ENCODE measurements around the gene MIA. TPM values are rescaled to one million over a fixed set of nuclear protein-coding genes. Genes with fewer than 3 reads are reported as not detected.

Gene MIA
- total RNA-seq, 4 donors from 2014 or later: 10.4 to 17.0 (median 12.9) TPM

DNA sequence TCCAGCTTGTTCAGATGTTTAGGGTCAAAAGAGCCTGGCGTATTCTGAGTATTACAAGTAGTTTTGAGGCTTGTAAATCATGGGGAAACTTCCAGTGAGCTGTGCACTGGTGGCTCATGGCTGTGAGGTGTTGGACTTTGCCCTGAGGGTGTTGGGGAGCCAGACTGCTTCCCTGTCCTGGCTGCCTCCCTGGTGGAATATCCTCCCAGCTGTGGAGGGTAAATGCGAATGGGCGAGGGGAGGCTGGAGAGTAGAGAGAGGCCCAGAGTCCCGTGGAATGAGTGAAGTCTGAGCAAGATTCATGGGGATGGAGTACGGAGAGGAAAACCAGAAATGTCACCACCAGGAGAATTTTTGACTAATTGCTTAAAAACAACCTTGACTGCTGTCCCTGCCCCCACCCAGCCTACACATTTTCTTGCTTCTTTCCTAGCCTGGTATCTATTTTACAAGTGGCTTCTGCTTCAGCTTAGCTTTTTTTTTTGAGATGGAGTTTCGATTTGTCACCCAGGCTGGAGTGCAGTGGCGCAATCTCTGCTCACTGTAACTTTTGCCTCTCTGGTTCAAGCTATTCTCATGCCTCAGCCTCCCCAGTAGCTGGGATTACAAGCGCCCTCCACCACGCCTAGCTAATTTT, 20.6 kb upstream of the MIA start:
- TF ChIP-seq POLR2A (IDR thresholded peaks at IDR 0.05): no peak
- TF ChIP-seq, protein P1, sequence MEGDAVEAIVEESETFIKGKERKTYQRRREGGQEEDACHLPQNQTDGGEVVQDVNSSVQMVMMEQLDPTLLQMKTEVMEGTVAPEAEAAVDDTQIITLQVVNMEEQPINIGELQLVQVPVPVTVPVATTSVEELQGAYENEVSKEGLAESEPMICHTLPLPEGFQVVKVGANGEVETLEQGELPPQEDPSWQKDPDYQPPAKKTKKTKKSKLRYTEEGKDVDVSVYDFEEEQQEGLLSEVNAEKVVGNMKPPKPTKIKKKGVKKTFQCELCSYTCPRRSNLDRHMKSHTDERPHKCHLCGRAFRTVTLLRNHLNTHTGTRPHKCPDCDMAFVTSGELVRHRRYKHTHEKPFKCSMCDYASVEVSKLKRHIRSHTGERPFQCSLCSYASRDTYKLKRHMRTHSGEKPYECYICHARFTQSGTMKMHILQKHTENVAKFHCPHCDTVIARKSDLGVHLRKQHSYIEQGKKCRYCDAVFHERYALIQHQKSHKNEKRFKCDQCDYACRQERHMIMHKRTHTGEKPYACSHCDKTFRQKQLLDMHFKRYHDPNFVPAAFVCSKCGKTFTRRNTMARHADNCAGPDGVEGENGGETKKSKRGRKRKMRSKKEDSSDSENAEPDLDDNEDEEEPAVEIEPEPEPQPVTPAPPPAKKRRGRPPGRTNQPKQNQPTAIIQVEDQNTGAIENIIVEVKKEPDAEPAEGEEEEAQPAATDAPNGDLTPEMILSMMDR (IDR thresholded peaks at IDR 0.05): no peak
- WGBS, 2 donors: 71 to 80% methylated on average over 9 of the region's 9 CpGs
- H3K4me3 ChIP-seq (ENCODE audit: low read depth, poor library complexity, severe bottlenecking): no peak overlapping the region
- DNase-seq (ENCODE audit: low spot score in 2 of 2): no peak
- intact Hi-C loops (cut with DNase I; ENCODE audit: low total_unique reads): no loop called here

DNA sequence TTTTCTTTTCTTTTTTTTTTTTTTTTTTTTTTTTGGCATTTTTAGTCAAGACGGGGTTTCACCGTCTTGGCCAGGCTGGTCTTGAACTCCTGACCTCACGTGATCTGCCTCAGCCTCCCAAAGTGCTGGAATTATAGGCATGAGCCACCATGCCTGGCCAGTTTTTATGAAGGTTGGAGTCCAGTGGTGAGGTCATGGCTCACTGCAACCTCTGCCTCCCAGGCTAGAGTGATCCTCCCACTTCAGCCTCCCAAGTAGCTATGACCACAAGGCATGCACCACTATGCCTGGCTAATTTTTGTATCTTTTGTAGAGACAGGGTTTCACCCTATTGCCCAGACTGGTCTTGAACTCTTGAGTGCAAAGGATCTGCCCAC, 20.1 kb upstream of the MIA start:
- intact Hi-C loops (cut with DNase I; ENCODE audit: low total_unique reads): no loop called here
- no peak for TF ChIP-seq POLR2A (IDR thresholded peaks at IDR 0.05)
- TF ChIP-seq, protein P1 (IDR thresholded peaks at IDR 0.05): no peak
- whole genome bisulfite sequencing, 2 donors: 94 to 100% methylated on average over 3 of the region's 3 CpGs
- no peak overlapping the region for H3K4me3 ChIP-seq (ENCODE audit: low read depth, poor library complexity, severe bottlenecking)
- no peak for DNase-seq (ENCODE audit: low spot score in 2 of 2)

DNA sequence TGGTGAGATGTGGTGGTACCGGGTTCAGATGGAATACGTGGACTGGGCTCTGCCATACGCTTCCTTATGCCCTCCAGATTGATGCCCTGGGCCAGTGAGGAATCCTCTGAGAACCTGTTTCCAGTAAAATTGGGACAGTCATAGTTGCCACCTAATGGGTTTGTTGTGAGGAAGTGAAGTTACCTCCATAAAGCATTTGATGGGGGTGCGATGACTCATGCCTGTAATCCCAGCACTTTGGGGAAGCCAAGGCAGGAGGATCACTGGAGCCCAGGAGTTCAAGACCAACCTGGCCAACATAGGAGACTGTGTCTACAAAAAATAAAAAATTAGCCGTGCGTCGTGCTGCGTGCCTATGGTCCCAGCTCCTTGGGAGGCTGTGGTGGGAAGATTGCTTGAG, 19.5 kb upstream of the MIA start:
- no peak for TF ChIP-seq POLR2A (IDR thresholded peaks at IDR 0.05)
- TF ChIP-seq, protein P1 (IDR thresholded peaks at IDR 0.05): no peak
- intact Hi-C loops (cut with DNase I; ENCODE audit: low total_unique reads): no loop called here
- 98% methylated on average over 8 of the region's 8 CpGs for WGBS, 2 donors
- H3K4me3 ChIP-seq (ENCODE audit: low read depth, poor library complexity, severe bottlenecking): no peak overlapping the region
- DNase-seq (ENCODE audit: low spot score in 2 of 2): no peak

DNA sequence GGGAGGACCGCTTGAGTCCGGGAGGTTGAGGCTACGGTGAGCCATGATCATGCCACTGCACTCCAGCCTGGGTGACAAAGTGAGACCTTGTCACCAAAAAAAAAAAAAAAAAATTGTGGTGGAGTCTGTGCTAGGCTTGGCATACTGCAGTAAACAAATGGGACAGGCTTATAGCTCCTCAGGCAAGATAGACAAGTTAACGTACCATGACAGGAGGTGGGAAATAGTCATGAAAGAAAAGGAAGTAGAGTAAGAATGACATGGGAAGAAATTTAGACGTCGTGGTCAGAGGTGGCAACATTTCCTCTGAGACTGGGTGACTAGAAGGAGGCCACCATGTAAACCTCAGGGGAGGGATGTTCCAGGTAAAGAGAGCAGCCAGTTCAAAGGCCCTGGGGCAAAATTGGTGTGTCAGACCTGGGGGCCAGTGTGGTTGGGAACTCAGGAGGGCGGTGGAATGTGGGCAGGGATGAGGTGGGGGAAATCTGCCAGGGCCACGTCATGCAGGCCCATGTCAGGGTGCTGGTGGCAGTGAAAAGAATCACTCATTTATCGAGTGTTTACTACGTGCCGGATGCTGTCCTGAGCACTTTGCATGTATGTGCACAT, 18.7 kb upstream of the MIA start:
- intact Hi-C loops (cut with DNase I; ENCODE audit: low total_unique reads): no loop called here
- no peak for DNase-seq (ENCODE audit: low spot score in 2 of 2)
- TF ChIP-seq POLR2A (IDR thresholded peaks at IDR 0.05): no peak
- TF ChIP-seq, protein P1 (IDR thresholded peaks at IDR 0.05): no peak
- no peak overlapping the region for H3K4me3 ChIP-seq (ENCODE audit: low read depth, poor library complexity, severe bottlenecking)
- WGBS, 2 donors: 55 to 71% methylated on average over 10 to 11 of the region's 11 CpGs

DNA sequence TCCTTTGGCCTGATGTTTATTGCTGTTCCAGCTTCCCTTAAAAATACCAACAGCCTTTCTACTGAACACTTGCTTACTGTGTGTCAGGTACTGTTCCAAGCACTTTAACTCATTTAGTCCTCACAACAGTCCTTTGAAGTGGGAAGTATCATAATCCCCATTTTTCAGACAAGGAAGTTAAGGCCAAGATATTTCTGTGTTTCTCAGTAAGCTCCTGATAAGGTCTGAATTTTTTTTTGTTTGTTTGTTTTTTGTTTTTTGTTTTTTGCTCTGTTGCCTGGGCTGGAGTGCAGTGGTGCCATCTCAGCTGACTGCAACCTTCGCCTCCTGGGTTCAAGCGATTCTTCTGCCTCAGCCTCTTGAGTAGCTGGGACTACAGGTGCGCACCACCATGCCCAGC, 16.8 kb upstream of the MIA start:
- H3K4me3 ChIP-seq (ENCODE audit: low read depth, poor library complexity, severe bottlenecking): no peak overlapping the region
- intact Hi-C loops (cut with DNase I; ENCODE audit: low total_unique reads): no loop called here
- WGBS, 2 donors: 95 to 100% methylated on average over 3 of the region's 3 CpGs
- no peak for DNase-seq (ENCODE audit: low spot score in 2 of 2)
- no peak for TF ChIP-seq POLR2A (IDR thresholded peaks at IDR 0.05)
- TF ChIP-seq, protein P1 (IDR thresholded peaks at IDR 0.05): no peak

DNA sequence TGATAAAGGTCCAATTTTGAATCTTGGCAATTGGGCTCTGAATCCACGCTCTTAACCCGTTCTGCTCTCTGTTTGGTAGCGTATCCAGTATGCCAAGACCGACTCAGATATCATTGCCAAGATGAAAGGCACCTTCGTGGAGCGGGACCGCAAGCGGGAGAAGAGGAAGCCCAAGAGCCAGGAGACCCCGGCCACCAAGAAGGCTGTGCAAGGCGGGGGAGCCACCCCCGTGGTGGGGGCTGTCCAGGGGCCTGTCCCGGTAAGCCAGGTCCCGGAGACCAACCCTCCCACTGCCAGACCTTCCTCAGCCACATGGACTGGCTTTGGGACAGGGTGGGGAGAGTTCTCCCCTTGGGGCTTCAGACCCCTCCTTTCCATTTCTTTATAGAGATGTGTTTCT, 16.0 kb upstream of the MIA start:
- TF ChIP-seq, protein P1 (IDR thresholded peaks at IDR 0.05): no peak
- TF ChIP-seq POLR2A (IDR thresholded peaks at IDR 0.05): no peak
- no peak overlapping the region for H3K4me3 ChIP-seq (ENCODE audit: low read depth, poor library complexity, severe bottlenecking)
- 92 to 93% methylated on average over 13 of the region's 13 CpGs for WGBS, 2 donors
- intact Hi-C loops (cut with DNase I; ENCODE audit: low total_unique reads): no loop called here
- no peak for DNase-seq (ENCODE audit: low spot score in 2 of 2)

All from lower leg skin (tissue), 4 donors.